D341Med (cell line): ENCODE measurements around the gene RHOG.

ENCODE experiments used
- DNase-seq: peaks from one replicate; pipeline ENCODE4 v3.0.0; 2012; ENCODE audit warnings: low spot score

Gene RHOG

GRCh38 chr11:3859373-3859881 lies 18.7 kb upstream of the RHOG start:
- DNase-seq = no peak

- DNase-seq = no peak
Observed at GRCh38 chr11:3857628-3858027, 16.9 kb upstream of the RHOG start.

- no peak for DNase-seq
Observed at GRCh38 chr11:3856856-3857553, 16.2 kb upstream of the RHOG start.

GRCh38 chr11:3855808-3856491 lies 15.2 kb upstream of the RHOG start:
- peak; percentile 63 for DNase-seq

- DNase-seq = peak; percentile 97
Observed at GRCh38 chr11:3854977-3855807, 14.4 kb upstream of the RHOG start, which contains the start of gene STIM1. TSS of gene STIM1 (plus strand) at chr11:3855664. CDS start at chr11:3856271, 607 bp downstream.

DNA sequence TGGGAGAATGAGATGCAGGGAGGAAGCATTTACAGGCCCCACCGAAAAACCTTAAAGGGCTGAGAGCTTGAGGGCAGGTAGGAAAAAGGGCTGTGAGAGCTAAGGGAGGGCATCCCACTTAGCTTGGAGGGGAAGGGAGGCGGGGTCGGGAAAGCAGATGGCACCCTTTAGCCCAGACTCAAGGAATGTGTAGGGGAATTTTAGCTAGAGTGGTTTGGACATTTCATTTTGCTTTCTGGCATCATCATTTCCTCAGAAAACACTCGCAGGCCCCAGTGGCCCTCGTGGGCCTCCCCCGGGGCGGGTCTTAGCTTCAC lies 13.9 kb upstream of the RHOG start:
- DNase-seq = no peak

- DNase-seq = no peak
Observed at GRCh38 chr11:3853899-3854659, 13.3 kb upstream of the RHOG start.

- DNase-seq = no peak
Observed at GRCh38 chr11:3853545-3853842, 12.7 kb upstream of the RHOG start.

DNA sequence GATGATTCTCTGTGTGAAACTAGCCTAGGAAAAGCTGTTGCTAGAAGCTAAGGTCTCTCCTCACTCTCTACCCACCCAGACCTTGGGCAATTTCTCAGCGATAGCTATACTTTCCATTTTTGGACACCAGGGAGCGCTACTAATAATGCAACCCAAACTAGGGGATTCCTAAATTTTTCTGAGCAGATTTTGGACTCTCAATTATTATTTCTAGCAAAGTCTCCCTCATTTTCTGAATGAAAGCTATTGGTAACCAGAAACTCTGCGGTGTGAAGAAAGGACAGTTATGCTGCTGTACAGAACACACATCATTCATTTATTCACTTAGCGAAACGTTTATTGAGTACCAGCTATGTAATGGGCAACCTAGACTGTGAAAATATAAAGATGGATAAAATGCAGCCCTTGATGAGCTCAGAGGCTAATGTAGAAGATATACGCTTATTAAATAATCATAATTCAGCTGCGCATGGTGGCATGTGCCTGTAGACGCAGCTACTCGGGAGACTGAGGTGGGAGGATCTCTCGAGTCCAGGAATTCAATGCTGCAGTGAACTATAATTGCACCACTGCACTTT lies 8.6 kb upstream of the RHOG start:
- DNase-seq = peak; percentile 49

DNA sequence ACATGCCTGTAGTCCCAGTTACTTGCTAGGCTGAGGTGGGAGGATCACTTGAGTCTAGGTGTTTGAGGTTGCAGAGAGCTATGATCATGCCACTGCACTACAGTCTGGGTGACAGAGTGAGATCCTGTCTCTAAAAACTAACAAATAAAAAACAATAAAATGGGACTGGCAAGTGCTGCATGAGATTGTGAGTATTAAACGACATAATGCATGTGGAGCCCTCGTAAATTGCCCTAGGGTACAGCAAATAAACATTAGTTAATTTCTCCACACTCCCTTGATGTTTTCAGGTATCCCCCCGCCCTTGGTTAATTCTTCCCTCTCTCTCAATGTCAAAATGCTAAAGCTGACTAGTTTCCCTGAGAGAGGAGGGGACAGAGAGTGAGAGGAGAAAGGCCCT lies 4.9 kb upstream of the RHOG start:
- DNase-seq = no peak

DNA sequence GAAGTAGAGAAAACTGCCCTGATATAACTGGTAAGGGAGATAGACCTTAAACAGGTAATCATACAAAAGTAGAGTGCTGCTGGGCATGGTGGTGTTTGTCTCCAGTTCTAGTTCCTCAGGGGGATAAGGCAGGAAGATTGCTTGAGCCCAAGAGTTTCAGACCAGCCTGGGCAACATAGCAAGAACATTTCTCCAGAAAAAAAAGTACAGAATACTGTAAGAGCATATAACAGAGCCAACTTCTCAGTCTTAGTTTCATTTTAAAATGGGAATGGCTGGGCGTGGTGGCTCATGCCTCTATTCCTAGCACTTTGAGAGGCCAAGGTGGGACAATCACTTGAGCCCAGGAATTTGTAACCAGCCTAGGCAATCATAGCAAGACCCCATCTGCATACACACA lies 4.5 kb upstream of the RHOG start:
- no peak for DNase-seq

GRCh38 chr11:3843326-3843725 lies 2.6 kb upstream of the RHOG start:
- DNase-seq = no peak

GRCh38 chr11:3841426-3842350 lies 929 bp upstream of the RHOG start:
- peak; percentile 87 for DNase-seq

DNA sequence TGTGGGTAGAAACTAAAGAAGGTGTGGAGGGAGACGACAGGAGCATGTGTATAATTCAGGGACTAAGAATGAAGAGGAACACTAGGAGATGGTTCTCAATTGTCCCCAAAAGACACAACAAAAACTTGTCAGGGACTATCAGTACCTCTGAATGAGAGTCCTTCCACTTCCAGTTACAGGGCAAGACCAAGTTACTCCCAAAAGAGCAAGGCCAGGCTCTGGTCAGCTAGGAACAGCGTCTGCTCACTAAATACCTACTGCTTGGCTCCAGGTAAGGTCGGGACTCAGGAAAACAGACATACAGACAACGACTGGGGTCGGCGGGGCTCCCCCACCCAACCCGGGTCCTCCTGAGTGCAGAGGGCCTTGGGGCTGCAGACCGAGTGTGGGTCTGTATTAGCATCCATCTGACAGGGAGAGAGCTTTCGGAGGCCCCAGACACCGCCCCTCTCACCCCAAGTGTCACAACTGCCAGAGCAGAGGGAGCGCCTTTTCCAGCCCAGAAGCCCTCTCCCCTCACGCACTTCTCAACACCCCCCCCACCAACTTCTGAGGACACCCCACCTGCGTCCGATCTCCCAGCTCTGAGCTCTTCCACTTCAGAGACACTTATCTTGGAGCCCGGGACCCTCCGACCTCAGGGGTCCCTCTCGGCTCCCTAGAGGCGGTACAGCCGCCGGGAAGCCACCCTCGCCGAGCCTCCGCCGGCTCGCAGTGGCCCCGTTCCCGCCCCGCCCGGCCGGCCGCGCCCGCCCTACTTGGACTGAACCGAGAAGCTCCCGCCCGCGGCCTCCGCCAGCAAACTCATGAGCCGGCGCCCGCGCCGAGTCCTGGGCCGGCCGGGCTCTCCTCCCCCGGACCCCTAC lies 522 bp downstream of the RHOG start:
- peak; percentile 48 for DNase-seq

DNA sequence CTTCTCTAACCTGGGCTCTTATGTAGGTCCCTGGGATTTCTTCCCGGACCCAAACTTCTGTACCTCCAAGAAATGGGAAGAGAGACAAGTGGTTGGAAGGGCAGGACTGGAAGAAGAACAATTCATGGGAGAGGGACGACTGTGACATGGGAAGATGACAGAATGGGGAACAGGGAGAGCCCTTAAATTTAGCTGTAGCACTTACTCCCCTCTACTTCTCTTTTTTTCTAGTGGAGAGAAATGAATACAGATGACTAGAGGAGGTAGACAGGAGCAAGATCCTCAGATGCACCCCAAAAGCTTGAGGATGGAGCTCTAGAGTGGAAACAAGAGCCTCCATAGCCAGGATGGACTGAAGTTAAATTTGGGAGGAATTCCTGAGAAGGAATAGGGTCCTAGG lies 2.3 kb downstream of the RHOG start:
- DNase-seq = no peak

DNA sequence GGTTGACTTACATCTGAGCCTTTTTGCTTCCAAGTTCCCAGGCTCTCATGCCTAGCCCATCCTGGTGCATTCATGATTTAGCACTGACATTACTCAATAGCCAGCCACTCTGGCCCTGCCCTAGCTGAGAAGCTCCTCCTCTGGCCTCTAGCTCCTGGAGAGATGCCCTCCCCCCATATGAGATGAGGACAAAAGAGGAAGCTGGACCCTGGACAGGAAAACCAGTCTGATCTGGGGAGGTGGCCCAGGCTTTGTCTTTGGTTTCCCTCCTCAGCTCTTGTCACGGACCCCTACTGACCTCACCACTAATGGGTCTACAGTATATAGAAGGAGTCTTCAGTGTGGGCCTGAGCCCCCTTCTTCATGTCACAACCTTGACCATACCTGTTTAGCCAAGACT lies 3.0 kb downstream of the RHOG start:
- DNase-seq = no peak

DNA sequence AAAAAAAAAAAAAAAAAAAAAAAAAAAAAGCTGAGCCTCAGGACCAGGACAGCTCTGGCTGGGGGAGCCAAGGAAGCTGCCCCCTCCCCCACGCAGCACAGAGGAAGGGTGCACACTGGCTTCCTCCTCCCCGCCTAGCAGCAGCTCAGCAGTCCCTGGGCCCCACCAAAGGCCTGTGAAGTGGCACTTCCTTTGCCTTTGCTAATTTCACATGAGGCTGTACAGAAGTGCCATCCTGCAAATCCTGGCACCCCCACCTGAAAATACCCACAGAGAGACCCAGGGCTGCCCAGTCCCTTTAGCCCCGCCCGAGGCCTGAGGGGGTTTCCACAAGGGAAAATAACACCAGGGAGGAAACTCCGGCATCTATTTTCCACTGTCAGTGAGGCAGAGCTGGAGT lies 3.9 kb downstream of the RHOG start:
- DNase-seq = no peak

- no peak for DNase-seq
Observed at GRCh38 chr11:3835751-3836150, 5.0 kb downstream of the RHOG start.

GRCh38 chr11:3834664-3835461 lies 5.9 kb downstream of the RHOG start:
- no peak for DNase-seq
